ENCODE measurements around the gene FXYD4. TPM values are rescaled to one million over a fixed set of nuclear protein-coding genes. Genes with fewer than 3 reads are reported as not detected.
"Not testable (repeated sequence)": the region's sequence is repeated elsewhere in the genome, so short reads cannot be mapped to it uniquely, and the experiment has no call there.

FXYD4 gene
- total RNA-seq, 2 donors from 2014 or later = 0.97 TPM; not detected in 1

DNA sequence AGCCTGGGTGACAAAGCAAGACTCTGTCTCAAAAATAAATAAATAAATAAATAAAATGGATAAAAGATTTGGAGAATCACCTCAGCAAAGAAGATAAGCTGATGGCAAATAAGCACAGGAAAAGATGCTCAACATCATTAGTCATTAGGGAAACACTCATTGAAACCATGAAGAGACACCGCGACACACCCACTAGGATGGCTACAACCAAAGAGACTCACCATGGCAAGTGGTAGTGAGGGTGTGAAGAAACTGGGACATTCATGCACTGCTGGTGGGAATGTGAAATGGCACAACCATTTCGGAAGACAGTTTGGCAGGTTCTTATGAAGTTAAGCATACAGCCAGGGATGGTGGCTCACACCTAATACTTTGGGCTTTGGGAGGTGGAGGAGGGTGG lies 37.8 kb upstream of the FXYD4 start:
- Mint-ChIP-seq H3K27me3 (ENCODE audit: insufficient read depth) (peaks cover 8% of the 10 kb centered on the region), H3K4me1 (peaks cover 18% of the 10 kb centered on the region), H3K9me3 (peaks cover 13% of the 10 kb centered on the region), H3K27ac (no peak overlapping the region), H3K36me3 (ENCODE audit: low read depth) (no peaks in the 10 kb centered on the region), H3K4me3 (no peak overlapping the region)
- no peak overlapping the region for H3K9ac ChIP-seq (ENCODE audit: extremely low read depth, low read length, poor library complexity, severe bottlenecking)
- H3K27me3 ChIP-seq (ENCODE audit: control insufficient read depth, insufficient read depth, low read length, poor library complexity, severe bottlenecking) = no peaks in the 10 kb centered on the region
- H3K27ac ChIP-seq (ENCODE audit: low read depth, low read length) = no peak overlapping the region
- WGBS, 2 experiments (ENCODE audit: insufficient coverage in 1 of 2, insufficient read length in 1 of 2) = 94% methylated on average over 3 of the region's 3 CpGs
- no peaks in the 10 kb centered on the region for H3K36me3 ChIP-seq (ENCODE audit: control insufficient read depth, insufficient read depth, low read length)
- DNase-seq = no peak
- TF ChIP-seq CTCF (conservative IDR thresholded peaks at IDR 0.05) = no peak
- H3K4me3 ChIP-seq (ENCODE audit: low read length) = no peak overlapping the region
- H3K9me3 ChIP-seq (ENCODE audit: control insufficient read depth, low read length) = no peaks in the 10 kb centered on the region
- H3K4me1 ChIP-seq (ENCODE audit: control insufficient read depth, insufficient read depth, low read length) = no peaks in the 10 kb centered on the region

DNA sequence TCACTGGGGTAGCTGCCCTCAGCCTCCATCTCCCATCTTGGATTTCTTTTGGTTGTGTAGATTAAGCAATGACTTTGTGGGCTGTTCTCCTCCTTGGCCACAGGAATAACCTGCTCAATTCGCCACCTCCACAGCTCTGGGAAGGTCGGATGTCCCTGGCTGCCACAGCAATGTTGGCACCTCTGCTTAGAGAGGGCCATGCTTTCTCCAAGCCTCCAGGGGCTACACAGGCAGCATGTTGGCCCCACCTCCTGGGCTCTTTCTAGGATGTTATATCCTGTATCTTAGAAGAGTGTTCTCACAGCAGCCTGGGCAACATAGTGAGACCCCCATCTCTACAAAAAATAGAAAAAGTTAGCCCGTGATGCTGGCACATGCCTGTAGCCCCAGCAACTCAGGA lies 35.4 kb upstream of the FXYD4 start:
- DNase-seq = no peak
- Mint-ChIP-seq H3K27me3 (ENCODE audit: insufficient read depth) (peaks cover 16% of the 10 kb centered on the region), H3K36me3 (ENCODE audit: low read depth) (no peaks in the 10 kb centered on the region), H3K9me3 (peaks cover 5% of the 10 kb centered on the region), H3K4me3 (no peak overlapping the region), H3K4me1 (peaks cover 18% of the 10 kb centered on the region), H3K27ac (no peak overlapping the region)
- H3K4me3 ChIP-seq (ENCODE audit: low read length) = no peak overlapping the region
- no peak overlapping the region for H3K9ac ChIP-seq (ENCODE audit: extremely low read depth, low read length, poor library complexity, severe bottlenecking)
- H3K27ac ChIP-seq (ENCODE audit: low read depth, low read length) = no peak overlapping the region
- H3K4me1 ChIP-seq (ENCODE audit: control insufficient read depth, insufficient read depth, low read length) = no peaks in the 10 kb centered on the region
- no peaks in the 10 kb centered on the region for H3K36me3 ChIP-seq (ENCODE audit: control insufficient read depth, insufficient read depth, low read length)
- 80 to 93% methylated on average over 1 to 3 of the region's 3 CpGs for WGBS, 2 experiments (ENCODE audit: insufficient coverage in 1 of 2, insufficient read length in 1 of 2)
- no peak for TF ChIP-seq CTCF (conservative IDR thresholded peaks at IDR 0.05)
- H3K9me3 ChIP-seq (ENCODE audit: control insufficient read depth, low read length) = no peaks in the 10 kb centered on the region
- no peaks in the 10 kb centered on the region for H3K27me3 ChIP-seq (ENCODE audit: control insufficient read depth, insufficient read depth, low read length, poor library complexity, severe bottlenecking)

DNA sequence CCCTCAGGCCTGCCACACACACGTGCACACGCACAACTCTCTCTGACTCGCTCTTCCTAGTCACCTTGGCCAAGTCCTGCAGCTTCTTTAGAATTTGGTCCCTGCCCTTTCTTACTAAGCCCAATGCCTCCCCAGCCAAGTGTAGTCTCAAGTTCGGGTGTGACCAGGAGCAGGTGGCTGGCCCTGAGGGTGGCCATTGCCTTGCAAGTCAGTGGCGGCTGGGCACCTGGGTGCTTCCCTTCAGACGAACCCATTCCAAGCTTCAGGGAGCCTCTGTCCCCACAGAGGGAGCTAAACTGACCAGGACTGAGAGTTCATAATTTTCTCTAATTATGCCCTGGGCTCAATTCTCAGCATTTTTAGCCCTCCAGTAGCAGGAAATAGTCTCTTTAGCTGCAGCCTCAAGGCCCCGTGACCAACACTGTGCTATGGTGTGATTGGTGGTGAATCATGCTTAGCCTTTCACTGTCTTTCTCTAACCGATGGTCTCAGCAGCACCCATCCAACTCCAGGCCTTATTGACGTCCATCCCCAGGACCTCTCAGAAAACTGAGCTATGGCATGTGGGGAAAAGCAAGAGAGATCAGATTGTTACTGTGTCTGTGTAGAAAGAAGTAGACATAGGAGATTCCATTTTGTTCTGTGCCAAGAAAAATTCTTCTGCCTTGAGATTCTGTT lies 34.7 kb upstream of the FXYD4 start:
- Histone ChIP-seq H3K4me3 (ENCODE audit: low read length) (no peak overlapping the region), H3K27me3 (ENCODE audit: control insufficient read depth, insufficient read depth, low read length, poor library complexity, severe bottlenecking) (no peaks in the 10 kb centered on the region), H3K4me1 (ENCODE audit: control insufficient read depth, insufficient read depth, low read length) (no peaks in the 10 kb centered on the region), H3K27ac (ENCODE audit: low read depth, low read length) (no peak overlapping the region), H3K36me3 (ENCODE audit: control insufficient read depth, insufficient read depth, low read length) (no peaks in the 10 kb centered on the region), H3K9ac (ENCODE audit: extremely low read depth, low read length, poor library complexity, severe bottlenecking) (no peak overlapping the region), H3K9me3 (ENCODE audit: control insufficient read depth, low read length) (no peaks in the 10 kb centered on the region)
- Mint-ChIP-seq H3K36me3 (ENCODE audit: low read depth) (no peaks in the 10 kb centered on the region), H3K27ac (peak overlapping the region; percentile 8), H3K9me3 (peaks cover 2% of the 10 kb centered on the region), H3K27me3 (ENCODE audit: insufficient read depth) (peaks cover 16% of the 10 kb centered on the region), H3K4me3 (no peak overlapping the region), H3K4me1 (peaks cover 18% of the 10 kb centered on the region)
- no peak for TF ChIP-seq CTCF (conservative IDR thresholded peaks at IDR 0.05)
- 88 to 93% methylated on average over 4 to 9 of the region's 9 CpGs for WGBS, 2 experiments (ENCODE audit: insufficient coverage in 1 of 2, insufficient read length in 1 of 2)
- DNase-seq = no peak

- not testable (repeated sequence) for H3K9ac ChIP-seq (ENCODE audit: extremely low read depth, low read length, poor library complexity, severe bottlenecking); DNase-seq; H3K9me3 Mint-ChIP-seq; H3K27me3 ChIP-seq (ENCODE audit: control insufficient read depth, insufficient read depth, low read length, poor library complexity, severe bottlenecking); H3K27ac Mint-ChIP-seq; H3K36me3 ChIP-seq (ENCODE audit: control insufficient read depth, insufficient read depth, low read length); H3K36me3 Mint-ChIP-seq (ENCODE audit: low read depth); H3K27ac ChIP-seq (ENCODE audit: low read depth, low read length); H3K4me3 Mint-ChIP-seq; H3K9me3 ChIP-seq (ENCODE audit: control insufficient read depth, low read length); H3K4me3 ChIP-seq (ENCODE audit: low read length); H3K4me1 ChIP-seq (ENCODE audit: control insufficient read depth, insufficient read depth, low read length)
- 29 to 30% methylated on average over 3 to 8 of the region's 9 CpGs for WGBS, 2 experiments (ENCODE audit: insufficient coverage in 1 of 2, insufficient read length in 1 of 2)
- H3K4me1 Mint-ChIP-seq = peaks cover 18% of the 10 kb centered on the region
- peaks cover 16% of the 10 kb centered on the region for H3K27me3 Mint-ChIP-seq (ENCODE audit: insufficient read depth)
Observed at GRCh38 chr10:43337536-43337935, 33.9 kb upstream of the FXYD4 start.

Data from endodermal cell (in vitro differentiated cells).